Mucosa of descending colon (tissue), 3 donors: ENCODE data around the gene NR2F1-AS1. TPM values are rescaled to one million over a fixed set of nuclear protein-coding genes. Genes with fewer than 3 reads are reported as not detected.

ENCODE experiments used
- ATAC-seq: fragments of 200-7000 bp; cut with Tn5 transposase; one replicate; pipeline ENCODE4 v1.9.1; 2020; ENCODE audit warnings: mild to moderate bottlenecking, moderate library complexity
- DNase-seq, 3 donors: peaks; one replicate each; pipeline ENCODE4 v3.0.0-alpha.2; 2020
- H3K36me3 ChIP-seq: fragments of 200-600 bp; one replicate; pipeline ENCODE4 v1.8.0; 2021; ENCODE audit warnings: low read depth, mild to moderate bottlenecking
- H3K4me1 ChIP-seq: fragments of 200-600 bp; one replicate; pipeline ENCODE4 v1.8.0; 2021; ENCODE audit warnings: low read depth, mild to moderate bottlenecking
- H3K4me3 ChIP-seq: fragments of 200-600 bp; one replicate; pipeline ENCODE4 v1.8.0; 2021; ENCODE audit warnings: mild to moderate bottlenecking
- H3K9me3 ChIP-seq: fragments of 200-600 bp; one replicate; pipeline ENCODE4 v1.8.0; 2021; ENCODE audit warnings: mild to moderate bottlenecking
- intact Hi-C, 2 donors: fragments of 100-400 bp; cut with DNase I in 1 of 2; cut with micrococcal nuclease in 1 of 2; formaldehyde crosslinking; loops; one replicate each; pipeline versions ENCODE4 v1.11.0 to v1.11.1; 2022; cut with DNase I, micrococcal nuclease
- total RNA-seq, 3 donors: library from RNA; stranded (reverse); fragmentation: NEBNext Ultra II Directional in 2 of 3; extraction: Animal tissue kit (Norgen Biotek cat#: 25700) in 2 of 3; gene quantifications; one replicate each; pipeline versions ENCODE4 v1.2.1 to v1.2.4, GENCODE V29; 2021 to 2023
- TF ChIP-seq, protein P1 (sequence below): fragments of 200-600 bp; IDR thresholded peaks from one replicate; pipeline ENCODE4 v1.8.0; 2022; ENCODE audit warnings: antibody characterized with exemption, mild to moderate bottlenecking
- donor health status: DM: no; HTN: no; CAD: no; lungs with moderate emphysema.
- donor health status: DM: no; HTN: no; CAD: no.
- donor health status: DM: no; HTN: yes; CAD: no.

Gene NR2F1-AS1
- total RNA-seq, 3 donors from 2014 or later = 1.5 to 5.7 (median 2.2) TPM

DNA sequence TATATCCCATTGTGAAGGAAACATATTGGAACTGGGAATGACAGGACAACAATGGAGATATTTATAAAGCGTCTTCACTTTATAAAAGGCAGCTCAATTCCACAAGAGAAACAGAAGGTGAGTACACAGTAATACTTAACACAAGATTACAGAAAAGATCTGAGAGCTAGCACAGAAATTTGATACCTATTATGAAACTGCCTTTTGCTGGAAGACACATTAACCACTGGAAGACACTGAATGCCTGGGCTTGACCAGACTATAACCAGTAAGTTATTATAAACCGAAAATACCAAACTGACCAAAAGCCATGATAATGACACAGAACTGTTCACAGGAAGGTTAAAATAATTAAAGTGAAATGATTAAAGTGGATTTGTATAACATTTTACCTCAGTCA is 195.4 kb downstream of the NR2F1-AS1 start:
- H3K4me3 ChIP-seq = no peak overlapping the region
- TF ChIP-seq, protein P1, sequence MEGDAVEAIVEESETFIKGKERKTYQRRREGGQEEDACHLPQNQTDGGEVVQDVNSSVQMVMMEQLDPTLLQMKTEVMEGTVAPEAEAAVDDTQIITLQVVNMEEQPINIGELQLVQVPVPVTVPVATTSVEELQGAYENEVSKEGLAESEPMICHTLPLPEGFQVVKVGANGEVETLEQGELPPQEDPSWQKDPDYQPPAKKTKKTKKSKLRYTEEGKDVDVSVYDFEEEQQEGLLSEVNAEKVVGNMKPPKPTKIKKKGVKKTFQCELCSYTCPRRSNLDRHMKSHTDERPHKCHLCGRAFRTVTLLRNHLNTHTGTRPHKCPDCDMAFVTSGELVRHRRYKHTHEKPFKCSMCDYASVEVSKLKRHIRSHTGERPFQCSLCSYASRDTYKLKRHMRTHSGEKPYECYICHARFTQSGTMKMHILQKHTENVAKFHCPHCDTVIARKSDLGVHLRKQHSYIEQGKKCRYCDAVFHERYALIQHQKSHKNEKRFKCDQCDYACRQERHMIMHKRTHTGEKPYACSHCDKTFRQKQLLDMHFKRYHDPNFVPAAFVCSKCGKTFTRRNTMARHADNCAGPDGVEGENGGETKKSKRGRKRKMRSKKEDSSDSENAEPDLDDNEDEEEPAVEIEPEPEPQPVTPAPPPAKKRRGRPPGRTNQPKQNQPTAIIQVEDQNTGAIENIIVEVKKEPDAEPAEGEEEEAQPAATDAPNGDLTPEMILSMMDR = no peak
- no peaks in the 10 kb centered on the region for H3K4me1 ChIP-seq
- intact Hi-C loops = no loop called here
- DNase-seq (no peak), ATAC-seq (no peak)
- H3K36me3 ChIP-seq = no peaks in the 10 kb centered on the region
- H3K9me3 ChIP-seq = no peaks in the 10 kb centered on the region

DNA sequence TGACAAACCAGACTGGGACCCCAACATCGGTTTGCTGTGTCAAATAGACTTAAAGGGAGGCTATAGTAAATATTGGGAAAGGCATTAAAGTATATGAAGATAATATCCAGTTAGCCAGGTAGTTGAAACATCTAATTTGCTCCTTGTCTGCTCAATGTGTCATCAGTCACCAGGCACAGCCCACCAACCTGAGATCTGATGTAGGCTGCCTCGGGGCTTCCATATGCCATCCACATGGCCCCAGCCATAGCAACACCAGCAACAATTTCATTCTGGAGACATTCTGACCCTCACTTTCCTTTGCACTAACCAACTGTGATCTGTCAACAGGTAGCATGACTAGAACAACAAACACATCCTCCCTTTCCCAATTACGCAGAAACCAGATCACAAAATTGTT is 196.0 kb downstream of the NR2F1-AS1 start:
- DNase-seq = no peak
- Histone ChIP-seq H3K9me3 (no peaks in the 10 kb centered on the region), H3K36me3 (no peaks in the 10 kb centered on the region), H3K4me3 (no peak overlapping the region), H3K4me1 (no peaks in the 10 kb centered on the region)
- intact Hi-C loops = no loop called here
- TF ChIP-seq, protein P1 = no peak
- no peak for ATAC-seq

DNA sequence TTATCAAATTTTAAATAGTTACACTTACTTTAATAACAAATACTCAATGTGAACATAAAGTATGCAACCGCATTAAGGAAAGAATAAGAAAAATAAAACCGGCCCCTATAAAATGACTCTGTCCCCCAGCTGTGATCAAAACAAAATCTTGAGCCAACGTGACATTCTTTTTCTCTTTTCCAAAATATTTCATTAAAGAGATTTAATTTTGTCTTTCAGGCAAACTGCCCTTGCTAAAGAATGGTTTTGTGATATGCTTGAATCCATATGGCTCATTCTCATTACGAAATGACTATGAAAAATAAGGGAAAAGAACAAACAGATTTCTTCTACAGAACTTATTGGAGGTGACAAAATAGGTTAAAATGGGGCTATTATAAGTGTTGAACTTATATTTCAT is 197.0 kb downstream of the NR2F1-AS1 start:
- no peak for DNase-seq
- TF ChIP-seq, protein P1 = no peak
- no peak for ATAC-seq
- H3K36me3 ChIP-seq = no peaks in the 10 kb centered on the region
- intact Hi-C loops = no loop called here
- no peaks in the 10 kb centered on the region for H3K4me1 ChIP-seq
- no peaks in the 10 kb centered on the region for H3K9me3 ChIP-seq
- no peak overlapping the region for H3K4me3 ChIP-seq

DNA sequence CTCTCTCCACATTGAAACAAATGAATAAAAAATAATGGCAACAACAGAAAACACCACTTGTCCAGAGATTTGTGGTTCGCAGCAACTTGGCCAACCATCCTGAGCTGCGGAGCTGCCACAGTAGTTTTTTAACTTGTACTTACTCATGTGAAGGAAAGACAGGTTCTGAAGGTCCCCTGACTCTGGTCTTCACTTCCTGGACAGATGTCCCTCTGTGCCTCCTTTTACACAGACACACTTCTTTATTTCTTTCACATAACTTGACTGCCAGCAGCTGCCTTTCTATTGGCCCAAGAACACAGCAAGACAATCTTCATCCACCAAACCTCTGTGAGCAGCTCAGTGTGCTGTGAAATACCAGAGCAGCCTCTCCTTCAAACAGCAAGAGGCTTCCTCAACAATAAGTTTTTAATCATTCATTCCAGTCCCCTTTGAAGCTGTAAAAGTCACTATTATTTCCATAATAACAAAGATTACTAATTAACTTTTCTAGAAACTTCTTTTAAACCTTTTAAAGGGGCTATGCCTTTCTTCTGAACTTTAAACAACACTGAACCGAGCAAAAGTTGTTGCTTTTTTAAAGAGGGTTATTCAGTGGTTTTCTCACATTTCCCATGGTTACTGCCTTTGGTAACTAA is 198.7 kb downstream of the NR2F1-AS1 start:
- Histone ChIP-seq H3K9me3 (no peaks in the 10 kb centered on the region), H3K36me3 (no peaks in the 10 kb centered on the region), H3K4me1 (no peaks in the 10 kb centered on the region), H3K4me3 (no peak overlapping the region)
- TF ChIP-seq, protein P1 = no peak
- intact Hi-C loops = no loop called here
- no peak for ATAC-seq
- DNase-seq = no peak

DNA sequence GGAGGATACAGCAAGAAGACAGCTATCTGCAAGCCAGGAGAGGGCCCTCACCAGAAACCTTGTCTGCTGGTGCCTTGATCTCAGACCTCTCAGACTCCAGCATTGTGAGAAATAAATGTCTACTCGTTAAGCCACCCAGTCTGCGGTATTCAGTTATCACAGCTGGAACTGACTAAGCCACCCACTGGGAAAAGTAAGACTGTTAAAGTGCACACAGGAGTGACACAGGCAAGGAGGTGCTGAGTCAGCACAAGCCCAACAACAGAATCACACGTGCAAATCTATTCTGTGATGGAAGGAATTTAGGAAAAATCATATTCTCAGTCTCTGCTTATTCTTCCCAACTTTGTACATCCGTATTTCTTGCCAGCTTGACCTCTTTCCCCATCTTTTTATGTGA is 200.0 kb downstream of the NR2F1-AS1 start:
- intact Hi-C loops = no loop called here
- H3K9me3 ChIP-seq = no peaks in the 10 kb centered on the region
- DNase-seq (no peak), ATAC-seq (no peak)
- H3K4me3 ChIP-seq = no peak overlapping the region
- no peaks in the 10 kb centered on the region for H3K36me3 ChIP-seq
- TF ChIP-seq, protein P1 = no peak
- no peaks in the 10 kb centered on the region for H3K4me1 ChIP-seq

DNA sequence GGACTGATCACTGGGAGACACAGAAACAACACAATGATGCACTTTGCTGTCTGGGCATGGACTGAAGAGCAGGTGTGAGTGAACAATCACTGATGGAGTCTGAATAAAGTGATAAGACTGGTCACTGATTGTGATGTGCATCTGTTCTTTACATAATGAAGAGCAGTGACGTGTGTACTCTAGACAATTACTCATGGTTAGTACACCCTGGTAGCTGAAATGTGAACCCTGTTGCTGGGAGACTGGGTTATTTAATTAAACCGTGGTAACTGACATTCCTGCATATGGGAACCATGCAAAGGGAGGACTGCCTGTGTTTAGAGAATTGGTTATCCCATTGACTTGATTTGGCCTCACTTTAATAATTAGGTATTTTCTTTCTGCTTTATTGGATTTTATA is 202.9 kb downstream of the NR2F1-AS1 start:
- H3K4me1 ChIP-seq = no peaks in the 10 kb centered on the region
- intact Hi-C loops = no loop called here

More for the DNA sequence above, 202.9 kb downstream of the NR2F1-AS1 start:
- Histone ChIP-seq H3K9me3 (no peaks in the 10 kb centered on the region), H3K36me3 (no peaks in the 10 kb centered on the region), H3K4me3 (no peak overlapping the region)
- TF ChIP-seq, protein P1 = no peak
- DNase-seq (no peak), ATAC-seq (no peak)
